GM12801 (cell line): ENCODE data around the gene POLRMT.

Experiments
- TF ChIP-seq, protein P1 (sequence below): IDR thresholded peaks from one replicate; pipeline ENCODE4 v1.5.1; 2011; ENCODE audit warnings: control low read depth; ENCODE audit not compliant: insufficient read length; ENCODE audit errors: extremely low read depth

POLRMT gene

GRCh38 chr19:572140-572742 is 61.1 kb downstream of the POLRMT start, which contains the start of gene BSG:
TSS of gene BSG (plus strand) at chr19:572596. CDS start at chr19:572635, 39 bp downstream.
- TF ChIP-seq, protein P1, sequence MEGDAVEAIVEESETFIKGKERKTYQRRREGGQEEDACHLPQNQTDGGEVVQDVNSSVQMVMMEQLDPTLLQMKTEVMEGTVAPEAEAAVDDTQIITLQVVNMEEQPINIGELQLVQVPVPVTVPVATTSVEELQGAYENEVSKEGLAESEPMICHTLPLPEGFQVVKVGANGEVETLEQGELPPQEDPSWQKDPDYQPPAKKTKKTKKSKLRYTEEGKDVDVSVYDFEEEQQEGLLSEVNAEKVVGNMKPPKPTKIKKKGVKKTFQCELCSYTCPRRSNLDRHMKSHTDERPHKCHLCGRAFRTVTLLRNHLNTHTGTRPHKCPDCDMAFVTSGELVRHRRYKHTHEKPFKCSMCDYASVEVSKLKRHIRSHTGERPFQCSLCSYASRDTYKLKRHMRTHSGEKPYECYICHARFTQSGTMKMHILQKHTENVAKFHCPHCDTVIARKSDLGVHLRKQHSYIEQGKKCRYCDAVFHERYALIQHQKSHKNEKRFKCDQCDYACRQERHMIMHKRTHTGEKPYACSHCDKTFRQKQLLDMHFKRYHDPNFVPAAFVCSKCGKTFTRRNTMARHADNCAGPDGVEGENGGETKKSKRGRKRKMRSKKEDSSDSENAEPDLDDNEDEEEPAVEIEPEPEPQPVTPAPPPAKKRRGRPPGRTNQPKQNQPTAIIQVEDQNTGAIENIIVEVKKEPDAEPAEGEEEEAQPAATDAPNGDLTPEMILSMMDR: no peak

DNA sequence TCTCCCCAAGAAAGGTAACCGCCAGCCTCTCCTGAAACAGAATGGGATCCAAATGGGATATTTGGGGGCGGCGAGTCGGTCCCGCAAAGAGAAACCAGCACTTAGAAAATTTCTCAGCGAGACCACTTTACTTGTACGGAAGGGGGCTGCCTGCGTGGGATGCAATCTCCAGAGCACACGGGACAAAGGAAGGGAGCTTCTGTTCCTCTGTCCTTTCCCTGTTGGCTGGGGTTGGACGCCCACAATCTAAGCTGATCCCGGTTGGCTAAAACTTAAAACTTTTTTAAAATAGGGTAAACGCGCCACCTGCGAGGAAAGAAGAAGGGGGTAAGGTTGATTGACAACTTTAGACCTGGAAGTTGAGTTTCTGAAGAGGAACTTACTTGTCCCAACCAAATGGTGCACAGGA is 61.8 kb downstream of the POLRMT start:
- TF ChIP-seq, protein P1: no peak

DNA sequence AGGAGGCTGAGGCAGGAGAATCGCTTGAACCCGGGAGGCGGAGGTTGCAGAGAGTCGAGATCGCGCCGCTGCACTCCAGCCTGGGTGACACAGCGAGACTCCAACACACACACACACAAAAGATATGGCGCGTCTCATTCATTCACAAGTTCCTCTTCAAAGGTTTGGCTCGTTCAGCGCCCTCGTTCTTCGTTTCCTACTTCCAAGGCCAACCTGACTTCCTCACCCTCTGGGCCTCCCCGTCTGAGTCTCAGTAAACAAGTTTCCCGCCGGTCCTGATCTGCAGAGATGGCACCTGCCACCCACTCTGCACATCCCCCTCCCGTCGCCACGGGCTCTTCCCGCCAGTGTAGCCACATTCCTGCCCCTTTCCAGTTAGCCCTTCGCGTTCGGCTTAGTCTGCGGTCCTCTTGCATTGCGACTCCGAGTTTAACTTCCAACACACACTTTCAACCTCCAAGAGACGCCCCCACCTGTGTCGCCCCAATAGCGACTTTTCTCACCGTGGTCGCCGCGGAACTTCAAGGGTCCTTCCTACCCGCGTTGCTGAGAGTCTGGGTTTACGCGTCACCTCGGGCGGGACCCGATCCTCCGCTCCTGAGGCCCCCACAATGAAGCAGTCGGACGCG is 62.3 kb downstream of the POLRMT start:
- TF ChIP-seq, protein P1: no peak

DNA sequence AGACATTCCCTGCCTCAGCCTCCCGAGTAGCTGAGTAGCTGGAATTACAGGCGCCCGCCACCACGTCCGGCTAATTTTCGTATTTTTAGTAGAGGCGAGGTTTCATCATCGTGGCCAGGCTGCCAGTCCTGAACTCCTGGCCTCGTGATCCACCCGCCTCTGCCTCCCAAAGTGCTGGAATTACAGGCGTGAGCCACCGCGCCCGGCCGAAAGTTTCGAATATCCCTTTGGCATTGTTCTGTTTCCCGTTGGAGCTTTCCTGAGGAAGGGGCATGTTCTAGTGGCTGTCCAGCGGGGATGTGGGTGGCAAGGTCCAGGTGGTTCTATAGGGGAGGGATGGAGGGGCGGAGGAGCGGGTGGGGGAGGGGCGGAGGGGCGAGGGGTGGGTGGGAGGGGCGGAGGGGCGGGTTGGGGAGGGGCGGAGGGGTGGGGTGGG is 63.1 kb downstream of the POLRMT start:
- TF ChIP-seq, protein P1: no peak

- TF ChIP-seq, protein P1: no peak
Measured at GRCh38 chr19:567296-567900, 65.9 kb downstream of the POLRMT start.
